ENCODE measurements around the gene SPATA18.

- no peak for TF ChIP-seq CBFB (CRISPR knock-in tag; IDR thresholded peaks at IDR 0.05)
- TF ChIP-seq CTCF (IDR thresholded peaks at IDR 0.05 in 2 of 3, conservative IDR thresholded peaks at IDR 0.05 in 1 of 3; ENCODE audit: insufficient read depth in 2 of 3, low read depth in 1 of 3, low read length in 3 of 3), result no peak
- no peak for TF ChIP-seq RAD21 (CRISPR knock-in tag; conservative IDR thresholded peaks at IDR 0.05 in 1 of 2, IDR thresholded peaks at IDR 0.05 in 1 of 2)
- no peak for TF ChIP-seq POLR2A (conservative IDR thresholded peaks at IDR 0.05)
- no peak for TF ChIP-seq ZNF384 (IDR thresholded peaks at IDR 0.05; ENCODE audit: low read depth, low read length)
These were observed 56.2 kb downstream of the SPATA18 start for GRCh38 chr4:52107336-52107735.

All from K562 (cell line).